HG03354 (cell line): ENCODE results near the gene SRRM5.
"Not testable (repeated sequence)": the region's sequence is repeated elsewhere in the genome, so short reads cannot be mapped to it uniquely, and the experiment has no call there.

ENCODE experiments used
- ATAC-seq: cut with Tn5 transposase; IDR thresholded peaks from one replicate; pipeline ENCODE4 v1.9.1; 2021; ENCODE audit warnings: mild to moderate bottlenecking; ENCODE audit not compliant: unreplicated experiment, poor library complexity, severe bottlenecking

Gene SRRM5

GRCh38 chr19:43589277-43589676 lies 22.6 kb upstream of the SRRM5 start:
- no peak for ATAC-seq

- no peak for ATAC-seq
Measured at GRCh38 chr19:43589678-43590077, 22.2 kb upstream of the SRRM5 start.

- no peak for ATAC-seq
Measured at GRCh38 chr19:43591904-43592772, 19.8 kb upstream of the SRRM5 start.

GRCh38 chr19:43592800-43593350 lies 19.0 kb upstream of the SRRM5 start:
- ATAC-seq = no peak

GRCh38 chr19:43594081-43594697 lies 17.7 kb upstream of the SRRM5 start:
- no peak for ATAC-seq

- peak; percentile 41 for ATAC-seq
Measured at GRCh38 chr19:43594710-43595604, 16.9 kb upstream of the SRRM5 start.

- ATAC-seq = peak; percentile 18
Measured at GRCh38 chr19:43595605-43595998, 16.3 kb upstream of the SRRM5 start.

GRCh38 chr19:43595999-43596841 lies 15.7 kb upstream of the SRRM5 start, which contains the start of the genes IRGQ and ZNF576:
Gene IRGQ, minus strand, starts transcription at chr19:43596134. Its CDS starts 796 bp downstream, at chr19:43595338.
Gene ZNF576, plus strand, starts transcription at chr19:43596595. Its CDS starts 514 bp downstream, at chr19:43597109.
- ATAC-seq = peak; percentile 79

- no peak for ATAC-seq
Measured at GRCh38 chr19:43596842-43597461, 14.9 kb upstream of the SRRM5 start.

GRCh38 chr19:43597876-43598275 lies 14.0 kb upstream of the SRRM5 start:
- no peak for ATAC-seq

GRCh38 chr19:43598445-43599240 lies 13.2 kb upstream of the SRRM5 start:
- ATAC-seq = no peak

- ATAC-seq = no peak
Measured at GRCh38 chr19:43599635-43600295, 12.1 kb upstream of the SRRM5 start.

GRCh38 chr19:43600326-43600725 lies 11.6 kb upstream of the SRRM5 start:
- ATAC-seq = not testable (repeated sequence)

GRCh38 chr19:43605875-43606568 lies 5.9 kb upstream of the SRRM5 start:
- no peak for ATAC-seq

- ATAC-seq = no peak
Measured at GRCh38 chr19:43606569-43607229, 5.2 kb upstream of the SRRM5 start.
